Tracheal epithelial cell (primary cell): ENCODE results near the gene ZNF563. TPM values are rescaled to one million over a fixed set of nuclear protein-coding genes. Genes with fewer than 3 reads are reported as not detected.

ENCODE experiments used
- total RNA-seq: library from RNA; depleted of rRNA; stranded (reverse); fragments of >200 nt; gene quantifications from 2 replicates; pipeline ENCODE4 v1.2.1, GENCODE V29; 2014

Gene ZNF563
- 1.7 and 2.4 TPM in 2 replicates for total RNA-seq

DNA sequence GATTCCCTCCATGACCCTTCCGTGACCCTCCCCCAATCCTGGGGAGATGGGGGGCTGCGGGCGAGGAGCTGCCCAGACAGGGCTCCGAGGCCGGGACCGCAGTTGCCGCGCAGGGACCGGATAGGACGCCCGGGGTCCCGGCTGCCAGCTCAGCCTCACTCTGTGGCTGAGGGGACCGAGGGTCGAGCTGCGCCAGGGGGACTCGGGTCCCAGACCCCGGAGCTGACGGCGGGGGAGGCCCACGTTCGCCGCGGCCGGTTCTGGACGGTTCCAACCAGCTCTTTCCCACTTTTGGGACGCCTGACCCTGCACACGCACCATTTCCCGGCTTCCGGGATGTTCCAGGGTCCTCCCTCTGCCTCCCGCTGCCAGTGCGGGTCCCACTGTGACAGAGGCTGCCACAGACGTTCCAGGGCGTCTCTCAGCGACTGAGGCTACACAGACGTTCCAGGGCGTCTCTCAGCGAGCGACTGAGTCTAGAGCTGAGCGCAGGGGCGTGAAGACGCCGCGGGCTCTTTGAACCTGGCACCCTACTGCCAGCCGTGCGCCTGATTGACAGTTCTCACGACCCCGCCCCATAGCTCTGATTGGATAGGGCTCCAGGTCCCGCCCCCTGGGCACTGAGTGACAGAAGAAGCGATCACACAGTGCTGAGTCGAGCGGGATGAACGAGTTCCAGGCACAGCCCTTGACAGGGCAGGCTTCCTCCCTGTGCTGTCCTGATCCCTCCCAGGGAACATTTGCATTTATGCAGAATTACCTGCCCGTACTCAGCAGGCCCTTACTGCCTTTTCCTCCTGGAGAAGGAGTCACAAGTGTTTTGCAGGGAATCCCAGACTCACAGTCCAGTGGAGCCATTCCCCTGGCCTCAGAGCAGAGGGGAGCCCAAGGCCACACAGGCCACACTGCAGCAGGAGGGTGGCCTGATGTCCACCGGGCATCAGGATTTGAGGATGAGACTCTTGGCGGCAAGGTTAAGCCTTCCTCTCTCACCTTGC, at the start of gene ZNF563:
TSS of gene ZNF563 (minus strand) at position 472 of the 998 bp plus-strand sequence. CDS start at position 321, 151 bp downstream.

DNA sequence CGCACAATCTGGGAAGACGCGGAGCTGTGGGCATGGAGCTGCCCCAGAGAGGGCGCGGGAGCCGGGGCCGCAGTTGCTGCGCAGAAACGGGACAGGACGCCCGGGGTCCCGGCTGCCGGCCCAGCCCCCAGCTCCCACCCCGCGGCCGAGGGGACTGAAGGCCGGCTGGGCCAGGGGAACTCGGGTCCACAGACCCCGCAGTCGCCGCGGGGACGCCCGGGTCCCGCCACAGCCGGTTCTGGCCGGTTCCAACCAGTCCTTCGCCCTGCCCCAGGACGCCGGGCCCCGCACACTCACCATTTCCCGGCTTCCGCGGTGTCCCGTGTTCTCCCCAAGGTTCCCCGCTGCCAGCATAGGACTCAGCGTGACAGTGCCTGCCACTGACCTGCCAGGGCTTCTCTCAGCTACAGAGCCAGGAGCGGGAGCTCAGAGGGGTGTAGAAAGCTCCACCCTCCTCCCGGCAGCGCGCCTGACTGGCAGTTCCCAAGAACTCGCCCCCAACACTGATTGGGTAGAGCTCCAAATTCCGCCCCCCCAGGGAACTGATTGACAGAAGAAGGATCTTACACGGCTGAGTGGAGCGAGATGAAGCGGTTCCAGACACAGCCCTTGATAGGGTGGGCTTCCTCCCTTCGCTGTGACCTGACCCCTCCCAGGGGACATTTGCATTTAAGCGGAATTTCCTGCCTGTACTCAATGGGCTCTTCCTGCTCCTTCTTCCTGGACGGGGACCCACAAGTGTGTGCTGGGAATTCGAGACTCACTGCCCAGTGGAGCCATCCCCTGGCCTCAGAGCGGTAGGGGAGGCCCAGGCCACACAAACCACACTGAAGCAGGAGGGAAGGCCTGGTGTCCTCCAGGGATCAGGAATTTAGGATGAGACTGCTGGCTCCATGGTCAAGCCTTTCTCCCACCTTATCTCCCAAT, 32.1 kb upstream of the ZNF563 start, which contains the start of gene ZNF442:
TSS of gene ZNF442 (minus strand) at position 448 of the 927 bp plus-strand sequence. CDS start 2,052 bp downstream, outside the sequence.

DNA sequence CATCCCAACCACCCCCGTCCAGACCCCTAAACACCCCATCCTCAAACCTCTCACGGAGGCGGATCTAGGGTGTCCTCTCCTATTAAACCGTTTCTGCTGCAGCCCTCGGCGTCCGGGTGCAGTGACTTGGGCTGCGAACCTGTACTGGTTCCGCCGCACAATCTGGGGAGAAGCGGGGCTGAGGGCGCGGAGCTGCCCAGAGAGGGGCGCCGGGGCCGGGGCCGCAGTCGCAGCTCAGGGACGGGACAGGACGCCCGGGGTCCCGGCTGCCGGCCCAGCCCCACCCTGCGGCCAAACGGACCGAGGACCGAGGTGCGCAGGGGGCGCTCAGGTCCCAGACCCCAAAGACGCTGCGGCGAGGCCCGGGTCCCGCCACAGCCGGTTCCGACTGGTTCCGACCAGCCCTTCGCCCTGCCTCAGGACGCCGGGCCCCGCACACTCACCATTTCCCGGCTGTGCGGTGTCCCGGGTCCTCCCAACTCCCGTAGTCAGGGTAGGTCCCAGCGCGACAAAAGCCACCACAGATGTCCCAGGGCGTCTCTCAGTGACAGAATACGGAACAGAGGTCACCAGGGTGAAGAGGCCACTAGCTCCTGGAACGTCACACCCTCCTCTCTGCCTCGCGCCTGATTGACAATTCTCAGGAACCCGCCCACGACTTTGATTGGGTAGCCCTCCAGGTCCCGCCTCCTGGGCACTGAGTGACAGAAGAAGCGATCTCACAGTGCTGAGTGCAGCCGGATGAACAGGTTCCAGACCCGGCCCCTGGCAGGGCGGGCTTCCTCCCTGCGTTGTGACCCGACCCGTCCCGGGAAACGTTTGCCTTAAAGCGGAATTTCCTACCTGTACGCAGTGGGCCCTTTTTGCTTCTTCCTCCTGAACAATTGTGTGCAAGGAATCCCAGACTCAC, 38.9 kb downstream of the ZNF563 start, which contains the start of gene ZNF44:
TSS of gene ZNF44 (minus strand) at position 635 of the 910 bp plus-strand sequence. CDS start at position 446, 189 bp downstream.

Other genes with a start within 250 kb of the ZNF563 start
- gene ZNF20, start 193.3 kb downstream of the ZNF563 start, total RNA-seq = 2.3 and 4.1 TPM in 2 replicates
- gene ZNF625, start 176.9 kb downstream of the ZNF563 start, total RNA-seq = 4.9 and 7.7 TPM in 2 replicates
- gene ZNF136, start 170.5 kb downstream of the ZNF563 start, total RNA-seq = 2.9 and 3.6 TPM in 2 replicates
- 6.6 and 7.5 TPM in 2 replicates for gene ZNF44, start 38.8 kb downstream of the ZNF563 start, total RNA-seq
- 1.9 and 2.1 TPM in 2 replicates for gene ZNF442, start 32.0 kb upstream of the ZNF563 start, total RNA-seq
- 3.4 and 4.6 TPM in 2 replicates for gene ZNF799, start 67.6 kb upstream of the ZNF563 start, total RNA-seq
- 2.4 and 3.0 TPM in 2 replicates for gene ZNF443, start 107.4 kb upstream of the ZNF563 start, total RNA-seq
- gene ZNF709, start 151.2 kb upstream of the ZNF563 start, total RNA-seq = 0.64 and 0.96 TPM in 2 replicates
- gene ZNF564, start 217.8 kb upstream of the ZNF563 start, total RNA-seq = 4.3 and 5.1 TPM in 2 replicates